A549 (cell line): Measurements from ENCODE around the gene ATP9B.

Experiments used
- BHLHE40 ChIP-seq: IDR thresholded peaks from 2 replicates; pipeline ENCODE4 v1.6.1; 2012; ENCODE audit warnings: low read depth, low read length, inconsistent platforms
- CEBPB ChIP-seq, 2 experiments: fragments of >200 bp in 1 of 2; sonication (Bioruptor Twin) in 1 of 2; formaldehyde crosslinking in 1 of 2; IDR thresholded peaks; 2 replicates each; pipeline ENCODE4 v1.6.1; 2012 to 2016
- CTCF ChIP-seq: fragments of >200 bp; sonication (Bioruptor Twin); formaldehyde crosslinking; IDR thresholded peaks from 3 replicates; pipeline ENCODE4 v1.5.1; 2016
- EHMT2 ChIP-seq: fragments of 200-600 bp; sonication (generic); IDR thresholded peaks from 2 replicates; pipeline ENCODE4 v1.6.1; 2016; ENCODE audit warnings: antibody characterized with exemption, low read depth, mild to moderate bottlenecking, moderate library complexity
- EP300 ChIP-seq, 2 experiments: fragments of >200 bp; sonication (Bioruptor Twin); formaldehyde crosslinking; IDR thresholded peaks; 2 replicates in 1 of 2; 3 replicates in 1 of 2; pipeline ENCODE4 v1.6.1; 2016 to 2017
- HDAC2 ChIP-seq: fragments of 200-600 bp; sonication (generic); IDR thresholded peaks from 2 replicates; pipeline ENCODE4 v1.6.1; 2016
- JUNB ChIP-seq: fragments of >200 bp; sonication (Bioruptor Twin); formaldehyde crosslinking; IDR thresholded peaks from 2 replicates; pipeline ENCODE4 v1.6.1; 2016
- MAX ChIP-seq: IDR thresholded peaks from 2 replicates; pipeline ENCODE4 v1.6.1; 2012
- NR3C1 ChIP-seq: fragments of >200 bp; sonication (Bioruptor Twin); formaldehyde crosslinking; IDR thresholded peaks from 3 replicates; pipeline ENCODE4 v1.6.1; 2017
- POLR2A ChIP-seq: IDR thresholded peaks from 2 replicates; pipeline ENCODE4 v1.6.1; 2012; ENCODE audit warnings: mild to moderate bottlenecking, low read length
- RCOR1 ChIP-seq: fragments of 150-350 bp; IDR thresholded peaks from 2 replicates; pipeline ENCODE4 v1.6.1; 2014; ENCODE audit warnings: antibody characterized with exemption, low read length, low read depth
- SMC3 ChIP-seq: fragments of >200 bp; sonication (Bioruptor Twin); formaldehyde crosslinking; IDR thresholded peaks from 3 replicates; pipeline ENCODE4 v1.6.1; 2018; ENCODE audit warnings: inconsistent platforms
- TF ChIP-seq, protein P1 (sequence below): fragments of 250-450 bp; sonication (Bioruptor Pico); IDR thresholded peaks from 2 replicates; pipeline ENCODE4 v1.5.0; 2021; ENCODE audit warnings: mild to moderate bottlenecking, moderate library complexity, borderline replicate concordance

- TF ChIP-seq HDAC2 (no peak), CTCF (no peak), MAX (no peak), POLR2A (no peak), NR3C1 (no peak), EP300 (IDR thresholded peaks at IDR 0.05) (no peak), RCOR1 (no peak), EHMT2 (no peak), BHLHE40 (no peak), CEBPB (IDR thresholded peaks at IDR 0.05) (no peak), SMC3 (no peak), JUNB (no peak)
- TF ChIP-seq, protein P1, sequence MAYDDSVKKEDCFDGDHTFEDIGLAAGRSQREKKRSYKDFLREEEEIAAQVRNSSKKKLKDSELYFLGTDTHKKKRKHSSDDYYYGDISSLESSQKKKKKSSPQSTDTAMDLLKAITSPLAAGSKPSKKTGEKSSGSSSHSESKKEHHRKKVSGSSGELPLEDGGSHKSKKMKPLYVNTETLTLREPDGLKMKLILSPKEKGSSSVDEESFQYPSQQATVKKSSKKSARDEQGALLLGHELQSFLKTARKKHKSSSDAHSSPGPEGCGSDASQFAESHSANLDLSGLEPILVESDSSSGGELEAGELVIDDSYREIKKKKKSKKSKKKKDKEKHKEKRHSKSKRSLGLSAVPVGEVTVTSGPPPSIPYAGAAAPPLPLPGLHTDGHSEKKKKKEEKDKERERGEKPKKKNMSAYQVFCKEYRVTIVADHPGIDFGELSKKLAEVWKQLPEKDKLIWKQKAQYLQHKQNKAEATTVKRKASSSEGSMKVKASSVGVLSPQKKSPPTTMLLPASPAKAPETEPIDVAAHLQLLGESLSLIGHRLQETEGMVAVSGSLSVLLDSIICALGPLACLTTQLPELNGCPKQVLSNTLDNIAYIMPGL (CRISPR knock-in tag): no peak
Measured at GRCh38 chr18:79367989-79368388, 298.8 kb downstream of the ATP9B start.
